HG02884 (cell line): ENCODE data around the gene EXOC6B.

Experiments
- ATAC-seq: cut with Tn5 transposase; IDR thresholded peaks from one replicate; pipeline ENCODE4 v1.9.1; 2021; ENCODE audit warnings: mild to moderate bottlenecking, moderate library complexity; ENCODE audit not compliant: unreplicated experiment

EXOC6B gene

DNA sequence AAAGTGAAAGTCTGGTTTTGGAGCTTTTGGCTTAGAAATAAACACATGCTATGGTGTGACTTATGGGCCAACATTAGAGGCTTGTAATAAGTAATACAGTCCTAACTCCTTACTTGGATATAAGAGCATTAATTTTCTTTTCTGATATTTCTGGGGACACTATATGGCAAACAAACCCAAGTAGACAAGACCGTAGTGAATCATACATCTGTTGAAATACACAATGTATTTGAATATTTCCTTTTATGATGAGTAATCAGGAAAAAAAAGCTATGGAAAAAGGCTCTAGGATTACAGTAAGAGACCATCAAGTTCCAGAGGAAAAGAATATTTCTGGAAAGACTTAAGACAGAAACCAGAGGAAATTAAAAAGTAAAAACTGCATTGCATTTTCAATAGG lies 532.2 kb downstream of the EXOC6B start:
- no peak for ATAC-seq

- no peak for ATAC-seq
Observed at GRCh38 chr2:72292433-72292832, 533.4 kb downstream of the EXOC6B start.

- no peak for ATAC-seq
Observed at GRCh38 chr2:72291059-72291458, 534.8 kb downstream of the EXOC6B start.

DNA sequence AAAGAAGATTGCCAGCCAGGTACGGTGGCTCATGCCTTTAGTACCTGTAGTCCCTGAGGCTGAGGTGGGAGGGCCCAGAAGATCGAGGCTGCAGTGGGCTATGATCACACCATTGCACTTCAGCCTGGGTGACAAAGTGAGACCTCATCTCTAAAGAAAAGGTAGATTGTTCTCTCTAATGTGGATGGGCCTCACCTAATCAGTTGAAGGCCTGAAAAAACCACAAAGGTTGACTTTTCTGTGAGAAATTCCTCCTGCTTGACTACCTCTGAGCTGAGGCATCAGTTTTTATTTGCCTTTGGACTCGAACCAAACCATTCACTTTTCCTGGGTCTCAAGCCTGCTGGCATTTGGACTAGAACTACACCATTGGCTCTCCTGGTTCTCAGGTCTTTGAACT lies 536.1 kb downstream of the EXOC6B start:
- ATAC-seq, result no peak

DNA sequence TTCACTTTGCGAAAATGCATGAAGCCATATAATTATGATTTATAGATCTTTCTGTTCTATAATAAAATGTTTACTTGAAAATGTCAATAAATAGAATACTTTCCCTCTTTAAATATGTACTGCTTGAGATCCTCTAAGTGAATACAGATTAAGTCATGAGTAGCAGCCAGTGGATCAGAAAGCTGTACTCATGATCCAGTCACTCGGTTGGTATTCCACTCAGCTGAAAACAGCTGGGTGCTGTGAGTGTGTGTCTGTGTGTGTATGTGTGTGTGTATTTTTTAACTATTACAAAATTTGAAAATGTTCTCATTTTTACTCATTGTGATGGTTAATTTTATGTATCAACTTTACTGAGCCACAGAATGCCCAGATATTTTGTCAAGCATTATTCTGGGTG lies 536.5 kb downstream of the EXOC6B start:
- ATAC-seq, result no peak

DNA sequence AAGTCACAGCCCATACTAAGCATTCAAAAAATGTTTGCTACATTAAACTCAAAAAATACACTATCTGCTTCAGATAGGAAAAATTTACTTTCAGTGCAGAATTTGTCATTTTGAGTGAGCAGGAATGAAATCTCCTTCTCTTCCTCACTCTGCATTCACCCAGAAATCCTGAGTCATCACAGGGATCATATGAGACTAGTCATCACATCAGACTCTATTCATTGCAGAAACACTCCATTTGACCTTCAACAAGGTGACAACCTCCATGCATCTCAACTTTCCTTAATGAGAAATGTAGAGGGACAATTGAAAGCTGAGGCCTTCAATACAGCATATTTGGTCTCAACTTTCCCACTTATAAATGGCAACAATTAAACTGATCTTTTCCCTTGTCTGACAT lies 547.8 kb downstream of the EXOC6B start:
- no peak for ATAC-seq

DNA sequence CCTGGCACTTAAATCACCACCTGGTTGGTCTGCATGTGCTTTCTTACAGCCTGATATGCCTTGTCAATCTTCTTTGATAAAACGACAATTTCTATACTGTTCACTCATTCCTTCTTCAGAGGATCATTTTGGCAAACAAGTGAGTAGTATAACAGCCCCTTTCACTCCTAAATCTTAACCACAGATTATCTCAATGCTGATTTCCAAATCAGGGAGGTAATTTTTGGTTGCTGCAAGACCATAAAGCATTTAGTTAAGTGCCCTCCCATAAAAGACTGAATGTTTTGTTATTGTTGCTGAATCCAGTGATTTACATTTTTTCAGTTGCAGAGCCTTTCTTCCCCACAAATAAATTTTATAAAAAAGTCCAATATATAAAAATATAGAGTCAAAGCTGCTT lies 549.0 kb downstream of the EXOC6B start:
- ATAC-seq, result no peak

- ATAC-seq, result no peak
Observed at GRCh38 chr2:72276356-72276755, 549.5 kb downstream of the EXOC6B start.

DNA sequence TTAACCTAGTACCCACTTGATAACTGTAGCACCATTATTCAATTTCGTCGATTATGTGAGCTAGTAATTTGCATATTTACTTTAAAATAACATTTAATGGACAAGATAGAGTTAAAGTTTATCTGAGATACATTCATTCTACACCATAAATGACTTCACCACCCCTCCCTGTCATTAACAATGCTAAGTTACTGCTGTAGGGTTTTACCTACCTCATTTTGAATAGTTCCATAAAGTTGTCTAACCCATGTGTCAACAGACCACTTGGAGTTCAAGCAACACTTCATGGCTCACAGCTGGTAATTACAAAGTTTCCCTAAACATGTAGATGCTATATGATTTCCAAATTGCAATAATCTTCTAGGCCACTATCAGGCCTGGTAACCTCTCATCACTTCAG lies 550.7 kb downstream of the EXOC6B start:
- no peak for ATAC-seq

GRCh38 chr2:72274380-72274797 lies 551.4 kb downstream of the EXOC6B start:
- ATAC-seq, result no peak

- no peak for ATAC-seq
Observed at GRCh38 chr2:72273384-72273783, 552.4 kb downstream of the EXOC6B start.

- no peak for ATAC-seq
Observed at GRCh38 chr2:72271766-72272641, 553.8 kb downstream of the EXOC6B start.

DNA sequence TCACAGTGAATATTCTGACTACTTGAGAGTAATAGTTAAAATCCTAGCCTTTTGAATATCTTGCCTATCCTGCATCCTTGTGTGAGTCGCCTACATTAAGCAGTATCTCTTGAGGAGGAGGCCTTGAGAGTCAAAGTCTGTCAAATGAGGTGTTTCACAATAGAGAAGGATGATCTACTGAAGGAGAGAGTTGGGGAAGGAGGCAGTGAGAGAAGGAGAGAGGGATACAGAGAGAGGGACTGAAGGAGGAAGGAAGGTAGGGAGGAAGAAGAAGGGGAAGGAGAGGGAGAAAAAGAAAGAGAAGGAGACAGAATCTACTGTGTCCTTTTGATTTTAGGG lies 554.6 kb downstream of the EXOC6B start:
- ATAC-seq, result no peak

DNA sequence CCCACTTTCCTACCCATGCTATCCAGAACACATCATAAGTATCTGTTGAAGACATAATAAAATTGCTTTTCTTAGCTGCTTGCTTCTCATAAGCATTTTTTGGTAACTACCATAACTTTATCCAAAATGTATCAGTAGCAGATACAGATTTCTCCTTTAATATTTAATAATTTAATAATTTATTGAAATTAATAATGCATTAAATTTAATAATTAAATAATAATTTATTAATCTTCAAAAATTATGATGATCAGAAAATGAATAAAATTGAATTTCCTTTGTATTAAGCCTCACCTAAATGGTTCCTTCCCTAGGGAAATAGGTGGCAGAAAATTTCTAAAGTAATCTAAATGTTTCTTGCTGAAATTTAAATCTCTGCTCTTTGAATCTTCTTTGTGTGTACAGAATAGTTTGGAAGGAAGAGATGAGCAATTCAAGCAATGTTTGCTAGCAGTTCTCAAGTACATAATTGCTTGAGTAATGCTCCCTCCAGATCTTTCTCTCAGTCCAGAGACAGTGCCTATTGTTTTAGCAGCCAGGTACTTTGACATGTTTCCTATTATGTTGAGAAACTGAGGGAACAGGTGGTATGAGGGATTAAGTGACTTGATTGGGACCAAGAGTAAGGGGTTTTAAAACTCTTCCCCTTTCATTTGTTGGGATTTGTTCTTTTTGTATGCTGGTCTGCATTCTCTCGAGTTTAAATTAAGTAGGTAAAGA lies 555.1 kb downstream of the EXOC6B start:
- ATAC-seq, result no peak

- no peak for ATAC-seq
Observed at GRCh38 chr2:72263776-72264060, 562.1 kb downstream of the EXOC6B start.

- no peak for ATAC-seq
Observed at GRCh38 chr2:72263043-72263775, 562.6 kb downstream of the EXOC6B start.

- ATAC-seq, result no peak
Observed at GRCh38 chr2:72261076-72261475, 564.8 kb downstream of the EXOC6B start.

DNA sequence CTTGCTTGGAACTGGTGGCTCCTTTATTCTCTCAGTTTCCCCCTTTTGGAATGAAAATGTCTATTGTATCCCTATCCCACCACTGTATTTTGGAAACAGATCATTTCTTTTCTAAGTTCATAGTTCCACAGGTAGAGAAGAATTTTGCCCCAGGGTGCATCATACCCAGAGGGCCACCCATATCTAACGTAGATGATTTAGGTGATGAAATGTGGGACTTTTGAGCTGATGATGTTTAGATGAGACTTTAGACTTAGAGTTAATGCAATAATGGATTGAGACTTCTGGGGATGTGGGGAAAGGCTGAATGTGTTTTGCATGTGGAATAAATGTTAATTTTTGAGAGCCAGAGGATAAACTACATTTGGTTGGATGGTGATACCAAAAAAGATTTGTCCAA lies 570.3 kb downstream of the EXOC6B start:
- ATAC-seq, result no peak

DNA sequence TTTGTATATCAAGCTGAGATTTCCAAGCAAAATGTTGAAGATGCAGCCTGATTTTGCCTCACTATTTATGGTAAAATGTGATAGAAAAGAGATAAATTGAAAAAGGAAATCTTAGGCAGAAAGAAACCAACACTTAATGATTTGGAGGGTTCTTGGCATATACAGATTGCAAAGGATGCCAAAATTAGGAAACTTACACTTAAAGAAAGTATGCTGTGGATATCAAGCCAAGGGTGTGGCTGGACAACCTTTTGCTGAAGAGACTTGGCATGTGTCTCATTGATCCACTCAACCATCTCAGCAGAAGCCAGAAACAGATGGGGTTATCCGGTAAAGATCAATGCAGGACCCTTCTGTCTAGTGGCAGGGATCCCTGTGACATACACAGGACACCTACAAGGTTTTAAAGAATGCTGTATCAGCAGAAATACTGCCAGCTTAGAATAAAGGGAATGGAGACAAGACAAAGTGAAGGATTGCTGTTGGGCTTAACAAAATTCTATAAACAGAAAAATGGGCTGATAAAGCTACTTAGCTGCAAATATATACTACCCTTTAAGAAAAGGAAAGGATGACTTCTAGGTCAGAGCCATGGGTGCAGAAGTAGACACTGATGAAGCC lies 570.9 kb downstream of the EXOC6B start:
- ATAC-seq, result no peak

DNA sequence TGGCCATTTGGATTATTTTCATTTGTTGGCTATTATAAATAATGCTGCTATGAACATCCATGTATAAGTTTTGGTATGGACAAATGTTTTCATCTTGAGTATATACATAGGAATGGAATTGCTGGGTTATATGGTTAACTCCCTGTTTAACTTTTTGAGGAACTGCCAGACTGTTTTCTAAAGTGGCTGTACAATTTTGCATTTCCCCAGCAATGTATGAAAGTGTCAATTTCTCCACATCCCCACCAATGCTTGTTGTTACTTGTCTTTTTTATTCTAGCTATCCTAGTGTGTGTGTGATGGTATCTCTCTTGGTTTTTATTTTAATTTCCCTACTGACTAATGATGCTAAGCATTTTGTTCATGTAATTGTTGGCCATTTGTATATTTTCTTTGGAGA lies 587.5 kb downstream of the EXOC6B start:
- ATAC-seq, result no peak

DNA sequence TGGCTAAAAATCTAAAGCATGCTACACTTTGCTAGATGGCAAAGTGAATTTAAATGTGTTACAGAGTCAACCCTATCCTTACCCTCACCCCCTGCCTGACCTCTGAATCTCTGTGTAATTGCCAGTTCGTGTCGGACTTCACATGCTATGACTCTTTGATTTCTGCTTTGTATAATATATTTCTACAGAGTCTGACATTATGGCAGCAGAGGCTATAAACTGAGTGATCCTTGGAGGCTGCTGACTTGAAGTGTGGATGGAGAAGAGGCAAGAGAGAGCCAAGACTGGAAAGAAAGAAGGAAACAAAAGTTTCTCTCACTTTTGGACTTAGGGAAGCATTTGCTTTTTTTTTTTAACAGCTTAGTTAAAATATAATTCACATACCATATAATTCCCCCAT lies 588.3 kb downstream of the EXOC6B start:
- no peak for ATAC-seq
